Renal pelvis (tissue), 4 donors: Measurements from ENCODE around the gene TBL1XR1. TPM values are rescaled to one million over a fixed set of nuclear protein-coding genes. Genes with fewer than 3 reads are reported as not detected.
A peak's percentile ranks its signal among the peaks of the same experiment; 100 is the strongest.
"Not testable (repeated sequence)": the region's sequence is repeated elsewhere in the genome, so short reads cannot be mapped to it uniquely, and the experiment has no call there.

ENCODE experiments used
- DNase-seq: peaks from one replicate; pipeline ENCODE4 v3.0.0-alpha.2; 2013
- polyA plus RNA-seq, 3 donors: library from polyadenylated mRNA; unstranded; fragments of 120-200 nt; gene quantifications; one replicate each; pipeline ENCODE4 v1.2.1, GENCODE V29; 2013; ENCODE audit not compliant: insufficient read length in 3 of 3

TBL1XR1 gene
- polyA plus RNA-seq, 3 donors: 118 to 155 (median 149) TPM

- not testable (repeated sequence) for DNase-seq
Measured at GRCh38 chr3:177190184-177190583, 7.1 kb downstream of the TBL1XR1 start.

GRCh38 chr3:177188325-177188724 lies 9.0 kb downstream of the TBL1XR1 start:
- not testable (repeated sequence) for DNase-seq

GRCh38 chr3:177186306-177186705 lies 11.0 kb downstream of the TBL1XR1 start:
- DNase-seq: no peak

GRCh38 chr3:177185035-177185574 lies 12.2 kb downstream of the TBL1XR1 start:
- no peak for DNase-seq

- DNase-seq: not testable (repeated sequence)
Measured at GRCh38 chr3:177184602-177185001, 12.7 kb downstream of the TBL1XR1 start.

GRCh38 chr3:177182352-177182751 lies 14.9 kb downstream of the TBL1XR1 start:
- DNase-seq: no peak

- DNase-seq: no peak
Measured at GRCh38 chr3:177181418-177181817, 15.9 kb downstream of the TBL1XR1 start.

GRCh38 chr3:177180506-177180905 lies 16.8 kb downstream of the TBL1XR1 start:
- DNase-seq: no peak

- no peak for DNase-seq
Measured at GRCh38 chr3:177179281-177180067, 17.8 kb downstream of the TBL1XR1 start.

- DNase-seq: no peak
Measured at GRCh38 chr3:177177749-177178221, 19.5 kb downstream of the TBL1XR1 start.

GRCh38 chr3:177174607-177175170 lies 22.6 kb downstream of the TBL1XR1 start:
- no peak for DNase-seq

GRCh38 chr3:177169936-177170722 lies 27.2 kb downstream of the TBL1XR1 start:
- no peak for DNase-seq

- no peak for DNase-seq
Measured at GRCh38 chr3:177168431-177168830, 28.9 kb downstream of the TBL1XR1 start.

GRCh38 chr3:177162742-177163141 lies 34.5 kb downstream of the TBL1XR1 start:
- DNase-seq: no peak

GRCh38 chr3:177161603-177162002 lies 35.7 kb downstream of the TBL1XR1 start:
- DNase-seq: not testable (repeated sequence)

GRCh38 chr3:177158461-177158860 lies 38.8 kb downstream of the TBL1XR1 start:
- no peak for DNase-seq

- no peak for DNase-seq
Measured at GRCh38 chr3:177157492-177157891, 39.8 kb downstream of the TBL1XR1 start.

- no peak for DNase-seq
Measured at GRCh38 chr3:177154733-177155132, 42.5 kb downstream of the TBL1XR1 start.

GRCh38 chr3:177150970-177151627 lies 46.2 kb downstream of the TBL1XR1 start:
- no peak for DNase-seq

- peak; percentile 61 for DNase-seq
Measured at GRCh38 chr3:177150218-177150916, 46.9 kb downstream of the TBL1XR1 start.

GRCh38 chr3:177149106-177149505 lies 48.2 kb downstream of the TBL1XR1 start:
- DNase-seq: no peak
